GM12892 (cell line): ENCODE measurements around the gene FBXO39.

Experiments used
- POLR2A ChIP-seq: IDR thresholded peaks from 2 replicates; pipeline ENCODE4 v1.6.1; 2011; ENCODE audit warnings: low read depth, low read length, control low read depth
- POLR2AphosphoS5 ChIP-seq: IDR thresholded peaks from 2 replicates; pipeline ENCODE4 v1.6.1; 2011; ENCODE audit warnings: low read depth, low read length, control low read depth
- TAF1 ChIP-seq: IDR thresholded peaks from 2 replicates; pipeline ENCODE4 v1.6.1; 2011; ENCODE audit warnings: low read depth, mild to moderate bottlenecking, control low read depth, low read length, borderline replicate concordance

GRCh38 chr17:6772016-6772415, 4.0 kb upstream of the FBXO39 start:
- TF ChIP-seq POLR2A, result no peak
- no peak for TF ChIP-seq POLR2AphosphoS5
- TF ChIP-seq TAF1, result no peak
